ENCODE measurements around the gene CACTIN.
"Not testable (repeated sequence)": the region's sequence is repeated elsewhere in the genome, so short reads cannot be mapped to it uniquely, and the experiment has no call there.

The CACTIN gene

GRCh38 chr19:3626473-3627350 lies at the start of gene CACTIN:
TSS of gene CACTIN (minus strand) at chr19:3626790. CDS start at chr19:3626762, 28 bp downstream.
- DNase-seq = peak; percentile 99

DNA sequence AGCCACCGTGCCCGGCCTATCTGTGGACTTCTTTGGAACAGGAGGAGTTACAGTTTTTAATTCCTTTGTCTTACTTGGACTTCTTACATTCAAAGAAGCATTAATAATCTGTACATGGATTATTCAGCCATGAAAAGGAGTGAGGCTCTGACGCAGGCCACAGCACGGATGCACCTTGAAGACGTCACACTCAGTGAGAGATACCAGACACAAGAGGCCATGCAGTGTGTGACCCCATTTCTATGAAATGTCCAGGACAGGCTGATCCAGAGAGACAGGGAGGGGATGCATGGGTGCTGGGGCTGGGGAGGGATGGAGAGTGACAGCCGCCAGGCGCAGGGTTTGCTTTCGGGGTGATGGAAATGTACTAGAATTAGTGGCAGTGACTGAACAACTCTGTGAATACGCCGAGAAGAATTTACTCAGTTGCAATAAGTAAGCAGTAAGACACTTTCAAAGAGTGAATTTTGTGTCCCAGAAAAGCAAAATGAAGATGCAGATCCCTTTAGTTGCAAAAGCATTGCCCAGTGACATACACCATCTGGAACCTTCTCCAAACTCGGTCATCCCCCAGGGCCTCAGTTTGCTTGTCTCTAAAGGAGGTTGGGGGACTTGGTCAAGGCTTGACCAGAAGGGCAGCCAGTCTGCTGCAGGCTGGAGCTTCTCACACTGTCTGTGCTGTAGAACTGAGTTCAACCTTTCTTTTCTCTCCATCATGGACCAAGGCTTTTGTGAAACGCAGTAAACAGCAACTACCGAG lies 48.4 kb upstream of the CACTIN start:
- DNase-seq = no peak

DNA sequence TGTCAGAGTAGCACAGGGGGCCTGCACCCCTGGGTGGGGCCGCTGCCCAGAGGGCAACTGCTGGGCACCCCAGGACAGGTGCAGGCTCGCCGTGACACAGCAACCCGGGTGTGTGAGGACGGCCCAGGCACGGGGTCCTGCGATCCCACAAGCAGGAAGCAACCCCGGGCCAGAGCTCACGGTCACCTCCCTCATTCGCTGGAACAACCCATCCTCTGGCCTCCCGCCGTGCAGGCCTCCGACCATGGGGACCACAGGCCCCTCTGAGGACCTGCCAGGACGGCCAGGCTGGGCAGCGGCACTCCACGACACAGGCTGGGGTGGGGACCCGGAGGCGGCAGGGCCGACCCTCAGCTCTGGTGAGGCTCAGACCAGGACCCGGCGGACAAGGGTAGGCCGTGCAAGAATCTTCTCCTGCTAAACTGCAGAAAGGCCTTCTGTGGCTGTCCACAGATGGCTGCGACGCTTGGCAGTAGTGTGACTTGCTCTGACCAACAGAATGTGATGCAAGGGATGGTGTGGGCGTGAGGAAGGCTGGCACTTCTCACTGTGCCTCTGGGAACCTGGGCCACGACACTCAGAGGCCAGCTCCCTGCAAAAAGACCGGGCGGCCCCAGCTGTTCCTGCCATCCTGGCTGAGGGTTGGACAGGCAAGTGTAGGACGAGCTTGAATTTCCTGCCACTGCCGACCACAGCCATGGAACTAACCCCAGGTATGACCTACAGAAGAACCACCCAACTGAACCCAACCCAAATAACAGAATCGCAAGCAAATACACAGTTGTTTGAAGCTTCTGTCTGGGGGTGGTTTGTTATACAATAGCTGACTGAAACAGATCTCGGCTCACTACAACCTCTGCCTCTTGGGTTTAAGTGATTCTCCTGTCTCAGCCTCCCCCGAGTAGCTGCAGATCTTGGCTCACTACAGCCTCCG lies 47.2 kb upstream of the CACTIN start:
- no peak for DNase-seq

GRCh38 chr19:3672993-3673392 lies 46.4 kb upstream of the CACTIN start:
- no peak for DNase-seq

GRCh38 chr19:3672575-3672948 lies 46.0 kb upstream of the CACTIN start:
- DNase-seq = no peak

DNA sequence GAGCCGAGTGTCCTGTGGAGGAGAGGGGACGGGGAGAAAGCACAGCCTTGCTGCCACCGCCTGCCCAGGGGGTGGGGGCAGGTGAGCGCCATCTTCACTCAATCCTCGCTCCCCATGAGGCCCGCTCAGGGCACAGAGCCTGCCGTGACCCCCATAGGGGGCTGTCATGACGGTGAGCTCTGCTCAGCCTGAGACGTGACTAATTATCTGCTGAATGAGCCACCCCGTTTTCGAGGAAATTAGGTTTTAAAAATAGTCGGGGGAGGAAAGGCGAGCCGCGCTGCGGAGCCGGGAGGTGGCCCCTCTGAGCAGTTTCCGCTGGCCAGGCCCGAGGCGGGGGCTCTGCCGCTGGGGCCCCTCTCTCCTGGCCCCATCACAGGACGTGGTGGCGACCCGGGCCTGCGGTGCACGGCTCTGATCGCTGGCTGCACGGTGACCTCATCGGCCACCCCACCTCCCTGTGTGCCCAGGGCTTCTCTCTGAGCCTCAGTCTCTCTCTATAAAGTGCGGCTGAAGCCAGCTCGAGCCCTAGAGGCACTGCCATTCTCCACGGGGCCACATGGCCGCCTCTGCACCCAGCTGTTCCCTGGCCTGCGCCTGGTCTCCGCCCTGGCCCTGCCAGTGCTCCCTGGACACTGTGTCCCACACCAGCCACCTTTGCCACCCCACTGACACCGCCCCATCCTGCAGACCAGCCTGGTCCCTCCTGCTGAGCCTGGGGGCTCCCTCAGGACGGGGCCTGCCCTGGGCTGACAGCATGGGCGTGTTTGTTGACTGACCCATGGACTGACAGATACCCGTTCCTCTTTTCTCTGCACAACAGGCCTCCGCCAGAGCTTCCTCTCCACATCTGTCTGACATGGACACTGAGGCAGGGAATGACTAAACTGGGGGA lies 45.3 kb upstream of the CACTIN start:
- DNase-seq = peak; percentile 29

- peak; percentile 57 for DNase-seq
These were observed 44.4 kb upstream of the CACTIN start for GRCh38 chr19:3670796-3671679.

DNA sequence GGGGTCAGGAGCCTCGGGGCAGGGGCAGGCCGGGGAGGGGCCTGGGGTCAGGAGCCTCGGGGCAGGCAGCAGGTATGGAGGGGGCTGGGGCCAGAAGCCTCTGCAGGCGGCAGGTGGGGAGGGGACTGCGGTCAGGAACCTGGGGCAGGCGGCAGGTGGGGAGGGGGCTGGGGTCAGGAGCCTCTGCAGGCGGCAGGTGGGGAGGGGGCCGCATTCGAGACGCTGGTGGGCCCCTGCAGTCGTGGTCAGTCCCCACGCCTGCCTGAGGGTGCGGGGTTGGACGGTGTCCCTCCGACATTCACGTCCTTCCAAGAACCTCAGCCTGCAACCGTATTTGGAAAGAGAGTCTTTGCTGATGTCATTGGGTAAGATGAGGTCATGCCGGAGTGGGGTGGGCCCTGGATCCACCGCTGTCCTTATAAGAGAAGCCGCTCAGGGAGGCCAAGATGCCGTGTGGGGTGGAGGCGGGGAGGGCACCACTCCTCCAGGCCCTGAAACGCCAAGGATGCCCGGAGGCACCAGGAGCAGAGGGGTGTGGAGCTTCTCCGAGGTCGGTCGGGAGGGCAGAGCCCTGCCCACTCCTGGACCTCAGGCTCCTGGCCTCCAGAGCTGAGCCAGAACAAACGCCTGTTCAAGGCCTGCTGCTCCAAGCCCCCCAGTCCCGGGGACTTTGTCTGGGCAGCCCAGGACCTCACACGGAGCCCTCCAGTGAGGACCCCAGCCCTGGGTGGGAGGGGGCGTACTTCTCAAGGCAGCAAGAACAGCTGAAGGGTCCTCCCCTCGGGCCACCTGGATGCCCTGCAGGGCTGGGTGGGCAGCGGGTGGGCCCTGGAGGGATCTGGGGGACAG lies 43.6 kb upstream of the CACTIN start:
- no peak for DNase-seq

- DNase-seq = no peak
These were observed 42.7 kb upstream of the CACTIN start for GRCh38 chr19:3669082-3669946.

- DNase-seq = no peak
These were observed 41.9 kb upstream of the CACTIN start for GRCh38 chr19:3668331-3669081.

- no peak for DNase-seq
These were observed 41.2 kb upstream of the CACTIN start for GRCh38 chr19:3667766-3668165.

- DNase-seq = no peak
These were observed 40.5 kb upstream of the CACTIN start for GRCh38 chr19:3667037-3667638.

DNA sequence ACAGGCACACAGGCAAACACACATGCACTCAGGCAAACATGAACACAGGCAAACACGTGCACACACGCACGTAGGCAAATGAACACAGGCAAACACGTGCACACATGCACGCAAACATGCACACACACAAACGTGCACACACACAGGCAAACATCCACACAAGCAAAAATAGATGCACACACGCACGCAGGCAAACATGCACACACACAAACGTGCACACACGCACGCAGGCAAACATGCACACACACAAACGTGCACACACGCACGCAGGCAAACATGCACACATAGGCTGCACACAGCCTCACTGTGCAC lies 39.9 kb upstream of the CACTIN start:
- DNase-seq = not testable (repeated sequence)

GRCh38 chr19:3665681-3666544 lies 39.3 kb upstream of the CACTIN start:
- peak; percentile 77 for DNase-seq

- DNase-seq = no peak
These were observed 38.5 kb upstream of the CACTIN start for GRCh38 chr19:3664879-3665642.

- DNase-seq = no peak
These were observed 37.2 kb upstream of the CACTIN start for GRCh38 chr19:3663838-3664237.
